ENCODE measurements around the gene IL1R2. TPM values are rescaled to one million over a fixed set of nuclear protein-coding genes. Genes with fewer than 3 reads are reported as not detected.

The IL1R2 gene
- total RNA-seq, 2 donors from 2014 or later: 6.9 to 11.4 TPM

DNA sequence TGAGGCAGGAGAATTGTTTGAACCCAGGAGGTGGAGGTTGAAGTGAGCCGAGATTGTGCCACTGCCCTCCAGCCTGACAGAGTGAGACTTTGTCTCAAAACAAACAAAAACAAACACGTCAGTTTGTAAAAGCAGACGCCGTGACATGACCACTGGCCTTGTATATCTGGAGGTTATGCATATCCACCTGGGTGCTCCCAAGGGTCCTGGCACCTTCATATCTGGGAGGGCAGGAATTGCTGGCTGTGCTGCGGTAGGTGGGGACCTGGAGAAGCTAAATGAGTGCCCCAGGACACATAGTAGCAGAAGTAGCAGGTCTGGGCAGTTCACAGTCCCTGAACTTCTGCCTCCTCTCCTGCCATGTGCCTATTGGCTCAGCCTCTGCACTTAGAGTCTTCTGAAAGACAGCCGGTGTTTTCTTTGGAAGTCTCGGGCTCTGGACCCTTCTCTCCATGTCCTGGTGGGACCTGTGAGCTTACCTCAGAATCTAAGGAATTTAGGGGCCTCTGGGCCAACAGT lies 30.9 kb upstream of the IL1R2 start:
- Histone ChIP-seq H3K4me3 (no peak overlapping the region), H3K27me3 (replicated peaks; ENCODE audit: insufficient read depth) (no peaks in the 10 kb centered on the region), H3K36me3 (no peaks in the 10 kb centered on the region), H3K27ac (peak overlapping the region; percentile 56 to 80), H3K4me1 (replicated peaks) (no peaks in the 10 kb centered on the region), H3K9me3 (no peaks in the 10 kb centered on the region)
- intact Hi-C loops (cut with DNase I): no loop called here
- no peak for DNase-seq (ENCODE audit: low spot score)
- WGBS: 54% methylated on average over 7 of the region's 7 CpGs
- TF ChIP-seq, protein P1, sequence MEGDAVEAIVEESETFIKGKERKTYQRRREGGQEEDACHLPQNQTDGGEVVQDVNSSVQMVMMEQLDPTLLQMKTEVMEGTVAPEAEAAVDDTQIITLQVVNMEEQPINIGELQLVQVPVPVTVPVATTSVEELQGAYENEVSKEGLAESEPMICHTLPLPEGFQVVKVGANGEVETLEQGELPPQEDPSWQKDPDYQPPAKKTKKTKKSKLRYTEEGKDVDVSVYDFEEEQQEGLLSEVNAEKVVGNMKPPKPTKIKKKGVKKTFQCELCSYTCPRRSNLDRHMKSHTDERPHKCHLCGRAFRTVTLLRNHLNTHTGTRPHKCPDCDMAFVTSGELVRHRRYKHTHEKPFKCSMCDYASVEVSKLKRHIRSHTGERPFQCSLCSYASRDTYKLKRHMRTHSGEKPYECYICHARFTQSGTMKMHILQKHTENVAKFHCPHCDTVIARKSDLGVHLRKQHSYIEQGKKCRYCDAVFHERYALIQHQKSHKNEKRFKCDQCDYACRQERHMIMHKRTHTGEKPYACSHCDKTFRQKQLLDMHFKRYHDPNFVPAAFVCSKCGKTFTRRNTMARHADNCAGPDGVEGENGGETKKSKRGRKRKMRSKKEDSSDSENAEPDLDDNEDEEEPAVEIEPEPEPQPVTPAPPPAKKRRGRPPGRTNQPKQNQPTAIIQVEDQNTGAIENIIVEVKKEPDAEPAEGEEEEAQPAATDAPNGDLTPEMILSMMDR (IDR thresholded peaks at IDR 0.05): no peak
- TF ChIP-seq POLR2AphosphoS5 (IDR thresholded peaks at IDR 0.05) (no peak), POLR2A (IDR thresholded peaks at IDR 0.05) (no peak)

DNA sequence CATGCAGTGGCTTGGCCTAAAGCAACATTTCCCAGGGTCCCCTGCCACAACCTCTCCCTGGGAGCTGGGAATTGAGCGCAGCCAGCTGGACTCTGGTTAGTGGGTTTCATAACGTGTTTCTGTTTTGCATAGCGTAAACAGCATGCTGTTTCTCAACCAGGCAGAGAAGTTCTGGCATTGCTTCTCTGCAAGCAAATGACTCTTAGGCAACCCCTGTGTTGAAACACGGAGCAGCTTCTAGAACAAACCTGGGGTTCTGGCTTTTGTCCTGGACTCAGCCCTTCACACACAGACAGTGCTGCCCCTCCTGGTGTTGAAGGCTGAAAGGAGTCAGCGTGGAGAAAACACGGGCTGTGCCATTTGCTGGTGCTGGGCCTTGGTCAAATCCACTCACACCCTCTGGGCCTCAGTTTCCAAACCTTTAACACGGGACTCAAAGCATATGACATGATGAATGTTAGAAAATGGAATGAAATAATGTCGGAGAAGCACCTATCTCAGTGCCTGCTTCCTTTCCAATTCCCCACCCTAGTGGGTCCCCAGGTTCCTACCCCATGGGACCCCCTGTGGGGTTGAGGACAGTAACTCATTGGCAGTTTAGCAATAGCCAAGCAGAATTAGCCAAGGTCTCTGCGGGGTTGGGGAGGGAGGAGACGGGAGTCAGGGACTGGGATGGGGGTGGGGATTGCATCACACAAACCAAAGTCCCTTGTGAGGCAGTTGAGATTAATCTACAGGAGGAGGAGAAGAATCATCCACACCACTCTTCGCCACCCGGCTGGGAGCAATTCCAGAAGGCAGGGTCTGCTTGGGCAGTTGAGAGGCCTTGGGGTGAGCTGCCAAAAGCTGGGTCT lies 30.2 kb upstream of the IL1R2 start:
- H3K36me3 ChIP-seq: no peaks in the 10 kb centered on the region
- no peaks in the 10 kb centered on the region for H3K27me3 ChIP-seq (replicated peaks; ENCODE audit: insufficient read depth)
- peak; percentile 68 for DNase-seq (ENCODE audit: low spot score)
- intact Hi-C loops (cut with DNase I): no loop called here
- no peaks in the 10 kb centered on the region for H3K4me1 ChIP-seq (replicated peaks)
- peak overlapping the region; percentile 56 to 80 for H3K27ac ChIP-seq
- TF ChIP-seq, protein P1 (IDR thresholded peaks at IDR 0.05): no peak
- peak; percentile 89 for TF ChIP-seq POLR2AphosphoS5 (IDR thresholded peaks at IDR 0.05)
- WGBS: 52% methylated on average over 12 of the region's 12 CpGs
- H3K9me3 ChIP-seq: no peaks in the 10 kb centered on the region
- H3K4me3 ChIP-seq: no peak overlapping the region

DNA sequence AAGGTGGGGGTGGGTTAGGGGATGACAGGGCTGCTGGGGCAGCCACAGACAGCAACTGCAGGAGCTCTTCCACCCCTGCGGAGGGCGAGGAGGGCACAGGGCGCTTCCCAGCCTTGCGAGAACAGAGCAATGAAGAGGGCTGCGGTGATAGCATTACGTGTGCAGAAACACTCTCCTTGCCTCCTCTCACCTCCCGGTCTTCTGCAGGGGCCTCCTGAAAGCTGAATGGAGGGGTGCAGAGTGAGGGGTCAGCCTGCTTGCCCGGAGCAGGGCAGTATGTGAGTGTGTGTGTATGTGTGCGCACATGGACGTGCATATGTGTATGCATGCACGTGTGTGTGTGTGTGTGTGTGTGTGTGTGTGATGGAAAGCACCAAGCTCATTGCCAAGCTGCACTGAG lies 29.5 kb upstream of the IL1R2 start:
- Histone ChIP-seq H3K36me3 (no peaks in the 10 kb centered on the region), H3K4me1 (replicated peaks) (no peaks in the 10 kb centered on the region), H3K9me3 (no peaks in the 10 kb centered on the region), H3K4me3 (no peak overlapping the region), H3K27ac (peak overlapping the region in 1 of 2 donors; percentile 80), H3K27me3 (replicated peaks; ENCODE audit: insufficient read depth) (no peaks in the 10 kb centered on the region)
- no peak for DNase-seq (ENCODE audit: low spot score)
- 61% methylated on average over 11 of the region's 11 CpGs for WGBS
- intact Hi-C loops (cut with DNase I): no loop called here
- TF ChIP-seq POLR2AphosphoS5 (IDR thresholded peaks at IDR 0.05) (no peak), POLR2A (IDR thresholded peaks at IDR 0.05) (no peak)
- TF ChIP-seq, protein P1 (IDR thresholded peaks at IDR 0.05): no peak

DNA sequence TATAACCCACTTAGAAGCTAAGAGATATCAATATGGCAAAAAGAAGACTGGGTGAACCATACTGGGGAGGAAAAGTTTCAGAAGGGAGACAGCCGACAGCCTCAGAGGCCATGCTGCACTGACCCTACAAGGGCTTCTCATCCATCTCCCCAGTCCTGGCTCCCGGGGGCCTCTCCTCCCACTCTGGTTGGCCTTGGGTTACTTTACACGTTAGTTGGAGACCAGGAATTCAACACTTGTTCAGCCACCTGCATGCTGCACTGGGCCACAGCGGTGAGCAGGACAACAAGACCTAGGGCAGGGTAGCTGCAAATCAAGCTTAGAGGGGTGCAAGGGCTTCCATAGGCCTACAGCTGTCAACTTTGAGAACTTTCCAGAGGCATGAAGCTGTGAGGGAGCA lies 28.6 kb upstream of the IL1R2 start:
- 75% methylated on average over 4 of the region's 4 CpGs for WGBS
- no peak overlapping the region for H3K27ac ChIP-seq
- TF ChIP-seq, protein P1 (IDR thresholded peaks at IDR 0.05): no peak
- TF ChIP-seq POLR2AphosphoS5 (IDR thresholded peaks at IDR 0.05) (no peak), POLR2A (IDR thresholded peaks at IDR 0.05) (no peak)
- intact Hi-C loops (cut with DNase I): no loop called here
- H3K9me3 ChIP-seq: no peaks in the 10 kb centered on the region
- DNase-seq (ENCODE audit: low spot score): no peak
- no peaks in the 10 kb centered on the region for H3K4me1 ChIP-seq (replicated peaks)
- no peaks in the 10 kb centered on the region for H3K36me3 ChIP-seq
- no peak overlapping the region for H3K4me3 ChIP-seq
- H3K27me3 ChIP-seq (replicated peaks; ENCODE audit: insufficient read depth): no peaks in the 10 kb centered on the region

All from prostate gland (tissue), 2 donors.